OCI-LY7 (cell line): ENCODE measurements around the gene SMARCD1. TPM values are rescaled to one million over a fixed set of nuclear protein-coding genes. Genes with fewer than 3 reads are reported as not detected.

Source experiments
- BruUV-seq: library from RNA; stranded (reverse); fragments of 400-500 nt; replicated peaks from 2 replicates; lab custom pipeline; 2021; lab: Mats Ljungman, UMichigan
- CTCF ChIA-PET: fragments of 300-600 bp; sonication (Branson Sonifier 250); formaldehyde crosslinking; loops from one replicate; lab custom pipeline; 2022; ENCODE audit warnings: antibody characterized with exemption; ENCODE audit not compliant: unreplicated experiment; lab: Charles Lee
- POLR2A ChIA-PET: fragments of 300-600 bp; sonication (Branson Sonifier 250); formaldehyde crosslinking; loops from one replicate; lab custom pipeline; 2022; ENCODE audit warnings: antibody characterized with exemption; lab: Charles Lee
- DNase-seq: peaks from one replicate; pipeline ENCODE4 v3.0.0-alpha.2; 2015; ENCODE audit warnings: low spot score
- H2AFZ ChIP-seq: fragments of 200-600 bp; sonication (generic), shearing (Covaris generic); 2 replicates; pipeline ENCODE4 v1.6.1; 2014; ENCODE audit warnings: mild to moderate bottlenecking, antibody characterized with exemption, low read length, moderate library complexity
- H3K27ac ChIP-seq: fragments of 200-600 bp; sonication (generic); 2 replicates; pipeline ENCODE4 v1.5.1; 2014; ENCODE audit warnings: mixed run types, low read depth, mild to moderate bottlenecking, moderate library complexity, low read length, inconsistent platforms; ENCODE audit not compliant: poor library complexity, severe bottlenecking
- H3K36me3 ChIP-seq: fragments of 200-600 bp; sonication (generic); 2 replicates; pipeline ENCODE4 v1.6.1; 2014; ENCODE audit warnings: mild to moderate bottlenecking, antibody characterized with exemption, low read length, moderate library complexity, mixed read lengths; ENCODE audit not compliant: insufficient read depth
- H3K4me1 ChIP-seq: fragments of 200-600 bp; sonication (generic); 2 replicates; pipeline ENCODE4 v1.5.1; 2014; ENCODE audit warnings: mild to moderate bottlenecking, low read length; ENCODE audit not compliant: insufficient read depth, poor library complexity, severe bottlenecking
- H3K4me2 ChIP-seq: fragments of 200-600 bp; sonication (generic); 2 replicates; pipeline ENCODE4 v1.6.1; 2014; ENCODE audit warnings: mild to moderate bottlenecking, low read length
- H3K4me3 ChIP-seq: fragments of 200-600 bp; sonication (generic); 2 replicates; pipeline ENCODE4 v1.5.1; 2014; ENCODE audit warnings: mild to moderate bottlenecking, low read depth, low read length; ENCODE audit not compliant: poor library complexity, severe bottlenecking
- H3K79me2 ChIP-seq: fragments of 200-600 bp; sonication (generic); 2 replicates; pipeline ENCODE4 v1.6.1; 2016; ENCODE audit warnings: low read depth, mild to moderate bottlenecking, low read length, moderate library complexity, mixed read lengths; ENCODE audit not compliant: insufficient read depth
- H3K9me2 ChIP-seq: fragments of 200-600 bp; sonication (generic); 2 replicates; pipeline ENCODE4 v1.6.1; 2016; ENCODE audit warnings: mild to moderate bottlenecking, low read length, mixed read lengths; ENCODE audit not compliant: insufficient read depth
- H3K9me3 ChIP-seq: fragments of 200-600 bp; sonication (generic); 2 replicates; pipeline ENCODE4 v1.6.1; 2014; ENCODE audit warnings: mild to moderate bottlenecking, mixed run types, low read length, mixed read lengths
- H4K20me1 ChIP-seq: fragments of 200-600 bp; sonication (generic); 2 replicates; pipeline ENCODE4 v1.6.1; 2014; ENCODE audit warnings: mild to moderate bottlenecking, antibody characterized with exemption, low read length, moderate library complexity, mixed read lengths; ENCODE audit not compliant: insufficient read depth
- CTCF ChIP-seq: fragments of 200-600 bp; sonication (generic); conservative IDR thresholded peaks from 2 replicates; pipeline ENCODE4 v1.5.1; 2014; ENCODE audit warnings: mild to moderate bottlenecking, antibody characterized with exemption, low read length, moderate library complexity, mixed read lengths
- EZH2phosphoT487 ChIP-seq: fragments of 200-600 bp; sonication (generic); IDR thresholded peaks from 2 replicates; pipeline ENCODE4 v1.6.1; 2018; ENCODE audit warnings: low read depth, borderline replicate concordance, mild to moderate bottlenecking, mixed run types, antibody characterized with exemption, low read length, moderate library complexity, mixed read lengths
- intact Hi-C: fragments of 100-400 bp; cut with micrococcal nuclease; formaldehyde crosslinking; loops from one replicate; pipeline ENCODE4 v1.10.0; 2022; ENCODE audit not compliant: unreplicated experiment
- total RNA-seq, 2 experiments: library from RNA; depleted of rRNA in 1 of 2; stranded (reverse); fragments of >200 nt in 1 of 2; shearing (Covaris generic) in 1 of 2; gene quantifications; 2 replicates each; pipeline ENCODE4 v1.2.3, GENCODE V29; 2014 to 2022

SMARCD1 gene
- total RNA-seq, 2 experiments from 2014 or later = 92.8 to 134 TPM

GRCh38 chr12:50103351-50103750 is 18.2 kb downstream of the SMARCD1 start:
- ChIA-PET POLR2A (interaction anchor here (3.2 kb wide), 1 partner anchor 7 kb away, joined by 12 read pairs; no protein-coding TSS in a partner anchor), CTCF (interaction anchor here (0.6 to 1.6 kb wide), 2 partner anchors 9 to 59 kb away, joined by 4 read pairs; partner anchors contain the start of gene COX14)
- Histone ChIP-seq H3K4me1 (no peaks in the 10 kb centered on the region), H2AFZ (no peak overlapping the region), H3K79me2 (no peaks in the 10 kb centered on the region), H3K27ac (no peak overlapping the region), H3K36me3 (peaks cover 33% of the 10 kb centered on the region), H3K9me2 (no peaks in the 10 kb centered on the region), H4K20me1 (no peaks in the 10 kb centered on the region), H3K4me2 (no peak overlapping the region), H3K9me3 (no peaks in the 10 kb centered on the region), H3K4me3 (no peak overlapping the region)
- intact Hi-C loops = no loop called here
- DNase-seq = no peak
- TF ChIP-seq CTCF (no peak), EZH2phosphoT487 (no peak)
- BruUV-seq = no TSS peak

GRCh38 chr12:50103767-50104321 is 18.7 kb downstream of the SMARCD1 start, which contains the start of gene GPD1:
GPD1 (plus strand) TSS chr12:50104008; CDS start chr12:50104051, 43 bp downstream.
- Histone ChIP-seq H3K4me2 (no peak within 1 kb of the TSS), H4K20me1 (no peaks in the 10 kb centered on the region), H3K4me1 (no peaks in the 10 kb centered on the region), H3K36me3 (peaks cover 28% of the 10 kb centered on the region), H3K9me3 (no peaks in the 10 kb centered on the region), H3K79me2 (no peaks in the 10 kb centered on the region), H3K4me3 (no peak within 1 kb of the TSS), H2AFZ (no peak within 1 kb of the TSS), H3K27ac (no peak within 1 kb of the TSS), H3K9me2 (no peaks in the 10 kb centered on the region)
- CTCF ChIA-PET = interaction anchor here (0.6 to 1.6 kb wide), 2 partner anchors 8 to 60 kb away, joined by 4 read pairs; partner anchors contain the start of gene COX14
- no peak for DNase-seq
- TF ChIP-seq CTCF = no peak
- TF ChIP-seq EZH2phosphoT487 = no peak
- no TSS peak for BruUV-seq
- POLR2A ChIA-PET = no interaction called here
- intact Hi-C loops = no loop called here
